IMR-90 (cell line): ENCODE data around the gene SHLD1. TPM values are rescaled to one million over a fixed set of nuclear protein-coding genes. Genes with fewer than 3 reads are reported as not detected.

ENCODE experiments used
- ATAC-seq: fragments of 200-7000 bp; cut with Tn5 transposase; 2 replicates; pipeline ENCODE4 v1.9.1; 2020; ENCODE audit warnings: low read depth, mild to moderate bottlenecking, moderate library complexity
- BruUV-seq: library from RNA; stranded (reverse); fragments of 400-500 nt; replicated peaks from 2 replicates; lab custom pipeline; 2021; lab: Mats Ljungman, UMichigan
- CTCF ChIA-PET: fragments of 300-600 bp; formaldehyde crosslinking; extraction: SDS; loops from one replicate; lab custom pipeline; 2021; ENCODE audit warnings: antibody characterized with exemption; lab: Yijun Ruan, JAX
- POLR2A ChIA-PET: fragments of 300-600 bp; sonication (Branson Sonifier 250); formaldehyde crosslinking; loops from one replicate; lab custom pipeline; 2022; ENCODE audit warnings: antibody characterized with exemption; ENCODE audit not compliant: unreplicated experiment; lab: Charles Lee
- DNase-seq: peaks from one replicate; pipeline ENCODE4 v3.0.0; 2013
- H2AFZ ChIP-seq: replicated peaks from 2 replicates; pipeline ENCODE3; 2013; ENCODE audit warnings: low read length, mild to moderate bottlenecking; ENCODE audit not compliant: poor library complexity
- H2AK5ac ChIP-seq: 2 replicates; pipeline ENCODE4 v1.6.1; 2013; ENCODE audit warnings: low read depth, low read length, inconsistent platforms
- H2AK9ac ChIP-seq: replicated peaks from 2 replicates; pipeline ENCODE3; 2013; ENCODE audit warnings: mild to moderate bottlenecking, low read depth, low read length, moderate library complexity; ENCODE audit not compliant: poor library complexity
- H2BK120ac ChIP-seq: 2 replicates; pipeline ENCODE4 v1.6.1; 2013; ENCODE audit warnings: low read depth, low read length, inconsistent platforms
- H2BK15ac ChIP-seq: 3 replicates; pipeline ENCODE4 v1.6.1; 2013; ENCODE audit warnings: low read depth, low read length, inconsistent platforms
- H2BK20ac ChIP-seq: 2 replicates; pipeline ENCODE4 v1.6.1; 2013; ENCODE audit warnings: low read depth, mild to moderate bottlenecking, inconsistent platforms, low read length, moderate library complexity
- H2BK5ac ChIP-seq: 2 replicates; pipeline ENCODE4 v1.6.1; 2013; ENCODE audit warnings: mild to moderate bottlenecking, low read depth, low read length, inconsistent platforms; ENCODE audit not compliant: poor library complexity, severe bottlenecking
- H3K14ac ChIP-seq: replicated peaks from 2 replicates; pipeline ENCODE4 v1.6.1; 2013; ENCODE audit warnings: low read depth, low read length, inconsistent platforms
- H3K18ac ChIP-seq: 2 replicates; pipeline ENCODE4 v1.6.1; 2013; ENCODE audit warnings: low read depth, low read length, control low read depth
- H3K23ac ChIP-seq: 2 replicates; pipeline ENCODE4 v1.6.1; 2013; ENCODE audit warnings: low read depth, low read length, inconsistent platforms
- H3K27ac ChIP-seq: 2 replicates; pipeline ENCODE4 v1.5.1; 2013; ENCODE audit warnings: mild to moderate bottlenecking, control low read depth, low read length; ENCODE audit not compliant: insufficient read depth
- H3K27me3 ChIP-seq: 2 replicates; pipeline ENCODE4 v1.6.1; 2013; ENCODE audit warnings: low read length; ENCODE audit not compliant: control insufficient read depth, insufficient read depth
- H3K36me3 ChIP-seq: 2 replicates; pipeline ENCODE4 v1.6.1; 2013; ENCODE audit warnings: low read length, mixed read lengths; ENCODE audit not compliant: control insufficient read depth, insufficient read depth
- H3K4ac ChIP-seq: 2 replicates; pipeline ENCODE4 v1.6.1; 2013; ENCODE audit warnings: low read depth, low read length, inconsistent platforms
- H3K4me1 ChIP-seq: 2 replicates; pipeline ENCODE4 v1.6.1; 2013; ENCODE audit warnings: low read length, mixed read lengths; ENCODE audit not compliant: control insufficient read depth, insufficient read depth
- H3K4me2 ChIP-seq: 2 replicates; pipeline ENCODE4 v1.6.1; 2013; ENCODE audit warnings: low read depth, mild to moderate bottlenecking, control low read depth, low read length, moderate library complexity
- H3K4me3 ChIP-seq: 2 replicates; pipeline ENCODE4 v1.5.1; 2013; ENCODE audit warnings: low read depth, mild to moderate bottlenecking, control low read depth, low read length, moderate library complexity; ENCODE audit not compliant: insufficient read depth
- H3K56ac ChIP-seq: 2 replicates; pipeline ENCODE4 v1.6.1; 2013; ENCODE audit warnings: low read length, inconsistent platforms; ENCODE audit not compliant: insufficient read depth; ENCODE audit errors: extremely low read depth
- H3K79me1 ChIP-seq, 2 experiments: 2 replicates each; pipeline ENCODE4 v1.6.1; 2013; ENCODE audit warnings: low read length in 2 of 2, inconsistent platforms in 1 of 2, low read depth in 1 of 2
- H3K9ac ChIP-seq: 2 replicates; pipeline ENCODE4 v1.6.1; 2013; ENCODE audit warnings: low read depth, low read length, control low read depth
- H3K9me1 ChIP-seq: 2 replicates; pipeline ENCODE4 v1.6.1; 2013; ENCODE audit warnings: low read length, inconsistent platforms; ENCODE audit not compliant: insufficient read depth
- H3K9me3 ChIP-seq: 2 replicates; pipeline ENCODE4 v1.6.1; 2013; ENCODE audit warnings: low read length; ENCODE audit not compliant: control insufficient read depth, insufficient read depth
- H4K20me1 ChIP-seq: 2 replicates; pipeline ENCODE4 v1.6.1; 2013; ENCODE audit warnings: low read length, inconsistent platforms; ENCODE audit not compliant: insufficient read depth
- H4K5ac ChIP-seq: 2 replicates; pipeline ENCODE4 v1.6.1; 2013; ENCODE audit warnings: mild to moderate bottlenecking, low read depth, low read length, control low read depth
- H4K8ac ChIP-seq, 2 experiments: 2 replicates each; pipeline ENCODE4 v1.6.1; 2013; ENCODE audit warnings: low read depth in 2 of 2, low read length in 2 of 2, control low read depth in 1 of 2, inconsistent platforms in 1 of 2
- H4K91ac ChIP-seq: 2 replicates; pipeline ENCODE4 v1.6.1; 2013; ENCODE audit warnings: low read depth, low read length, inconsistent platforms; ENCODE audit not compliant: insufficient read depth
- CEBPB ChIP-seq: IDR thresholded peaks from 2 replicates; pipeline ENCODE4 v1.6.1; 2012; ENCODE audit warnings: low read depth, low read length, improper control_type of control experiment
- CHD1 ChIP-seq: IDR thresholded peaks from 2 replicates; pipeline ENCODE4 v1.6.1; 2012; ENCODE audit warnings: low read depth, low read length, improper control_type of control experiment
- FOS ChIP-seq: fragments of 150-350 bp; IDR thresholded peaks from 2 replicates; pipeline ENCODE4 v1.6.1; 2016; ENCODE audit warnings: low read depth, low read length
- MAFK ChIP-seq: IDR thresholded peaks from 2 replicates; pipeline ENCODE4 v1.6.1; 2012; ENCODE audit warnings: low read depth, low read length, improper control_type of control experiment
- MAZ ChIP-seq: IDR thresholded peaks from 2 replicates; pipeline ENCODE4 v1.6.1; 2012; ENCODE audit warnings: low read depth, mild to moderate bottlenecking, low read length, improper control_type of control experiment, moderate library complexity, borderline replicate concordance
- MXI1 ChIP-seq: IDR thresholded peaks from 2 replicates; pipeline ENCODE4 v1.6.1; 2012; ENCODE audit warnings: low read depth, mild to moderate bottlenecking, low read length, moderate library complexity, borderline replicate concordance
- NFE2L2 ChIP-seq: fragments of 150-350 bp; IDR thresholded peaks from 2 replicates; pipeline ENCODE4 v1.6.1; 2016; ENCODE audit warnings: low read depth, mild to moderate bottlenecking, low read length
- POLR2A ChIP-seq: IDR thresholded peaks from 2 replicates; pipeline ENCODE4 v1.6.1; 2012; ENCODE audit warnings: mild to moderate bottlenecking, low read depth, low read length
- RAD21 ChIP-seq: IDR thresholded peaks from 2 replicates; pipeline ENCODE4 v1.6.1; 2012; ENCODE audit warnings: low read length, improper control_type of control experiment
- RCOR1 ChIP-seq: IDR thresholded peaks from 2 replicates; pipeline ENCODE4 v1.6.1; 2012; ENCODE audit warnings: mild to moderate bottlenecking, low read length, improper control_type of control experiment; ENCODE audit not compliant: insufficient replicate concordance
- SMC3 ChIP-seq: fragments of 150-350 bp; IDR thresholded peaks from 2 replicates; pipeline ENCODE4 v1.6.1; 2016; ENCODE audit warnings: low read depth, mild to moderate bottlenecking, antibody characterized with exemption, low read length, moderate library complexity
- WGBS, 2 experiments: methylation state at CpG; one replicate each; pipeline versions ENCODE4 v1.1.5 to v1.1.7; 2013; ENCODE audit warnings: missing lambda C conversion rate in 2 of 2; ENCODE audit not compliant: insufficient read length in 1 of 2; ENCODE audit errors: extremely low coverage in 2 of 2; 5-methylcytosine and 5-hydroxymethylcytosine counted together
- dilution Hi-C: fragments of 300-500 bp; cut with HindIII; formaldehyde crosslinking; loops from one replicate; pipeline ENCODE4 v1.14.3; 2018; ENCODE audit warnings: low sequenced_read_pairs; ENCODE audit not compliant: unreplicated experiment
- in situ Hi-C: fragments of 300-500 bp; cut with MboI; formaldehyde crosslinking; loops from 3 replicates; pipeline ENCODE4 v1.14.3; 2019; ENCODE audit warnings: low sequenced_read_pairs, inconsistent platforms, mixed read lengths
- intact Hi-C: fragments of 100-400 bp; cut with micrococcal nuclease; formaldehyde crosslinking; loops from 2 replicates; pipeline ENCODE4 v1.10.0; 2022
- polyA plus RNA-seq, 3 experiments: library from polyadenylated mRNA; depleted of rRNA; stranded (reverse); fragments of >200 nt; gene quantifications; 2 replicates each; pipeline ENCODE4 v1.2.3, GENCODE V29; 2012; ENCODE audit warnings: low replicate concordance in 1 of 3
- total RNA-seq: library from RNA; depleted of rRNA; stranded (reverse); fragments of >200 nt; gene quantifications from 2 replicates; pipeline ENCODE4 v1.2.3, GENCODE V29; 2012
- TF ChIP-seq, protein P1 (sequence below): fragments of 150-350 bp; IDR thresholded peaks from 2 replicates; pipeline ENCODE4 v1.6.1; 2016; ENCODE audit warnings: low read depth, mild to moderate bottlenecking, low read length, moderate library complexity, borderline replicate concordance
- TF ChIP-seq, protein P2 (sequence below): fragments of 150-350 bp; IDR thresholded peaks from 2 replicates; pipeline ENCODE4 v1.6.1; 2017; ENCODE audit warnings: mild to moderate bottlenecking, antibody characterized with exemption, low read length, low read depth
- TF ChIP-seq, protein P3 (sequence below): conservative IDR thresholded peaks from 2 replicates; pipeline ENCODE4 v1.5.1; 2012; ENCODE audit warnings: mild to moderate bottlenecking, low read depth, low read length, improper control_type of control experiment

SHLD1 gene
- total and polyA plus RNA-seq, 2 of the 4 experiments (the other 2 are of a cell fraction), result 2.6 to 3.0 TPM

DNA sequence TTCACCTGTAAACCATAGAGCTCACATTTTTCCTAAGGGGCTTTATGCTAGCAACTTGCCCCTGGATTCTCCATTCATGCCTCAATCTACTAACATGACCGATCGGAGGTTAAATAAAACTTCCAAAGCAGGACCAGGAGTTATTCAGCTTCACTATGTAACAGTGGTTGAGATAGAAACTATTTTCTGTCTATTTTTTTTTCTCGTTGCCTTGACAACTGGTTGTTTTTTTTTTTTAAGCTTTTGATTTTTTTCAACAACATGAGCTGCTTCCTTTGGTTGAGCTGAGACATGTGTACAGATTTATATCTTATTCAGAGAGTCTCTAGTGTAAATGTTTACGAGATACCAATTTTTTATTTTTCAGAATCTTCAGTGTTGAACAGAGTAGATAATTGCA, 85.7 kb downstream of the SHLD1 start:
- H3K4me3 ChIP-seq, result no peak overlapping the region
- H3K4ac ChIP-seq, result no peak overlapping the region
- no peaks in the 10 kb centered on the region for H3K79me1 ChIP-seq
- no peak overlapping the region for H4K8ac ChIP-seq
- no peak overlapping the region for H3K56ac ChIP-seq
- no peak overlapping the region for H2BK120ac ChIP-seq
- no CpG with 5 or more reads among the region's 4 CpGs for WGBS, 2 experiments
- no peaks in the 10 kb centered on the region for H3K9me3 ChIP-seq
- H2AK9ac ChIP-seq, result no peak overlapping the region
- H3K27me3 ChIP-seq, result no peaks in the 10 kb centered on the region
- H3K18ac ChIP-seq, result no peak overlapping the region
- CTCF ChIA-PET, result no interaction called here
- BruUV-seq, result no TSS peak
- H2BK20ac ChIP-seq, result no peak overlapping the region
- no peak for TF ChIP-seq RAD21
- TF ChIP-seq NFE2L2, result no peak
- TF ChIP-seq, protein P1, sequence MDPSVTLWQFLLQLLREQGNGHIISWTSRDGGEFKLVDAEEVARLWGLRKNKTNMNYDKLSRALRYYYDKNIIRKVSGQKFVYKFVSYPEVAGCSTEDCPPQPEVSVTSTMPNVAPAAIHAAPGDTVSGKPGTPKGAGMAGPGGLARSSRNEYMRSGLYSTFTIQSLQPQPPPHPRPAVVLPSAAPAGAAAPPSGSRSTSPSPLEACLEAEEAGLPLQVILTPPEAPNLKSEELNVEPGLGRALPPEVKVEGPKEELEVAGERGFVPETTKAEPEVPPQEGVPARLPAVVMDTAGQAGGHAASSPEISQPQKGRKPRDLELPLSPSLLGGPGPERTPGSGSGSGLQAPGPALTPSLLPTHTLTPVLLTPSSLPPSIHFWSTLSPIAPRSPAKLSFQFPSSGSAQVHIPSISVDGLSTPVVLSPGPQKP, result no peak
- no peak for TF ChIP-seq MXI1
- no peak for TF ChIP-seq MAZ
- no peak for TF ChIP-seq RCOR1
- TF ChIP-seq, protein P2, sequence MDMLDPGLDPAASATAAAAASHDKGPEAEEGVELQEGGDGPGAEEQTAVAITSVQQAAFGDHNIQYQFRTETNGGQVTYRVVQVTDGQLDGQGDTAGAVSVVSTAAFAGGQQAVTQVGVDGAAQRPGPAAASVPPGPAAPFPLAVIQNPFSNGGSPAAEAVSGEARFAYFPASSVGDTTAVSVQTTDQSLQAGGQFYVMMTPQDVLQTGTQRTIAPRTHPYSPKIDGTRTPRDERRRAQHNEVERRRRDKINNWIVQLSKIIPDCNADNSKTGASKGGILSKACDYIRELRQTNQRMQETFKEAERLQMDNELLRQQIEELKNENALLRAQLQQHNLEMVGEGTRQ, result no peak
- no peak for TF ChIP-seq FOS
- TF ChIP-seq MAFK, result no peak
- no peak for TF ChIP-seq SMC3
- TF ChIP-seq POLR2A, result no peak
- TF ChIP-seq, protein P3, sequence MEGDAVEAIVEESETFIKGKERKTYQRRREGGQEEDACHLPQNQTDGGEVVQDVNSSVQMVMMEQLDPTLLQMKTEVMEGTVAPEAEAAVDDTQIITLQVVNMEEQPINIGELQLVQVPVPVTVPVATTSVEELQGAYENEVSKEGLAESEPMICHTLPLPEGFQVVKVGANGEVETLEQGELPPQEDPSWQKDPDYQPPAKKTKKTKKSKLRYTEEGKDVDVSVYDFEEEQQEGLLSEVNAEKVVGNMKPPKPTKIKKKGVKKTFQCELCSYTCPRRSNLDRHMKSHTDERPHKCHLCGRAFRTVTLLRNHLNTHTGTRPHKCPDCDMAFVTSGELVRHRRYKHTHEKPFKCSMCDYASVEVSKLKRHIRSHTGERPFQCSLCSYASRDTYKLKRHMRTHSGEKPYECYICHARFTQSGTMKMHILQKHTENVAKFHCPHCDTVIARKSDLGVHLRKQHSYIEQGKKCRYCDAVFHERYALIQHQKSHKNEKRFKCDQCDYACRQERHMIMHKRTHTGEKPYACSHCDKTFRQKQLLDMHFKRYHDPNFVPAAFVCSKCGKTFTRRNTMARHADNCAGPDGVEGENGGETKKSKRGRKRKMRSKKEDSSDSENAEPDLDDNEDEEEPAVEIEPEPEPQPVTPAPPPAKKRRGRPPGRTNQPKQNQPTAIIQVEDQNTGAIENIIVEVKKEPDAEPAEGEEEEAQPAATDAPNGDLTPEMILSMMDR, result no peak
- no peak for TF ChIP-seq CEBPB
- no peak for TF ChIP-seq CHD1
- H2AK5ac ChIP-seq, result no peak overlapping the region
- no peak overlapping the region for H2BK15ac ChIP-seq
- no peak overlapping the region for H4K91ac ChIP-seq
- peaks cover 5% of the 10 kb centered on the region; the same call in 1 of the 2 replicates for H3K9me1 ChIP-seq
- intact Hi-C loops, result no loop called here
- H3K9ac ChIP-seq, result no peak overlapping the region
- DNase-seq (peak; percentile 57), ATAC-seq (peak; percentile 65)
- no peak overlapping the region for H2AFZ ChIP-seq
- H3K36me3 ChIP-seq, result no peaks in the 10 kb centered on the region
- dilution Hi-C loops, result no loop called here
- peaks cover 6% of the 10 kb centered on the region; the same call in 1 of the 2 replicates for H3K4me1 ChIP-seq
- no peak overlapping the region for H3K14ac ChIP-seq
- H4K5ac ChIP-seq, result no peak overlapping the region
- no peak overlapping the region for H2BK5ac ChIP-seq
- H3K4me2 ChIP-seq, result peak overlapping the region; percentile 13
- H3K23ac ChIP-seq, result no peak overlapping the region
- in situ Hi-C loops, result no loop called here
- POLR2A ChIA-PET, result interaction anchor here (0.6 kb wide), 1 partner anchor 115 kb away, joined by 6 read pairs; no protein-coding TSS in a partner anchor
- H4K20me1 ChIP-seq, result no peaks in the 10 kb centered on the region
- no peak overlapping the region for H3K27ac ChIP-seq
